Ectodermal cell (in vitro differentiated cells): ENCODE measurements around the gene ADGRF5.
"Not testable (repeated sequence)": the region's sequence is repeated elsewhere in the genome, so short reads cannot be mapped to it uniquely, and the experiment has no call there.

Source experiments
- H3K27ac ChIP-seq: 2 replicates; pipeline ENCODE4 v1.7.0; 2013; ENCODE audit warnings: mild to moderate bottlenecking, low read depth, low read length; ENCODE audit not compliant: insufficient read depth, poor library complexity, severe bottlenecking
- H3K27me3 ChIP-seq: 2 replicates; pipeline ENCODE4 v1.7.0; 2013; ENCODE audit warnings: mild to moderate bottlenecking, low read length; ENCODE audit not compliant: insufficient read depth, control insufficient read depth, poor library complexity, severe bottlenecking
- H3K36me3 ChIP-seq: one replicate; pipeline ENCODE4 v1.7.0; 2013; ENCODE audit warnings: low read length; ENCODE audit not compliant: control insufficient read depth, insufficient read depth
- H3K4me1 ChIP-seq: one replicate; pipeline ENCODE4 v1.7.0; 2013; ENCODE audit warnings: low read length; ENCODE audit not compliant: control insufficient read depth, insufficient read depth
- H3K4me3 ChIP-seq: 2 replicates; pipeline ENCODE4 v1.7.0; 2013; ENCODE audit warnings: low read depth, low read length, control low read depth; ENCODE audit not compliant: insufficient read depth
- H3K9me3 ChIP-seq: 2 replicates; pipeline ENCODE4 v1.7.0; 2013; ENCODE audit warnings: mild to moderate bottlenecking, low read length, moderate library complexity; ENCODE audit not compliant: control insufficient read depth
- WGBS, 2 experiments: methylation state at CpG; one replicate each; pipeline ENCODE4 v1.1.7; 2013; ENCODE audit warnings: missing lambda C conversion rate in 2 of 2; 5-methylcytosine and 5-hydroxymethylcytosine counted together

Gene ADGRF5

GRCh38 chr6:46865221-46865620, 56.5 kb downstream of the ADGRF5 start:
- 80 to 85% methylated on average over 2 of the region's 2 CpGs for WGBS, 2 experiments
- Histone ChIP-seq H3K9me3 (no peaks in the 10 kb centered on the region), H3K27ac (no peak overlapping the region), H3K36me3 (no peaks in the 10 kb centered on the region), H3K27me3 (no peaks in the 10 kb centered on the region), H3K4me1 (no peaks in the 10 kb centered on the region), H3K4me3 (no peak overlapping the region)

GRCh38 chr6:46863791-46864190, 57.9 kb downstream of the ADGRF5 start:
- Histone ChIP-seq H3K4me3 (no peak overlapping the region), H3K27me3 (no peaks in the 10 kb centered on the region), H3K36me3 (no peaks in the 10 kb centered on the region), H3K27ac (no peak overlapping the region), H3K9me3 (no peaks in the 10 kb centered on the region), H3K4me1 (no peaks in the 10 kb centered on the region)
- WGBS, 2 experiments = 96 to 98% methylated on average over 2 to 3 of the region's 3 CpGs

GRCh38 chr6:46862381-46862780, 59.4 kb downstream of the ADGRF5 start:
- no peaks in the 10 kb centered on the region for H3K4me1 ChIP-seq
- no peaks in the 10 kb centered on the region for H3K27me3 ChIP-seq
- H3K4me3 ChIP-seq = no peak overlapping the region
- 90 to 100% methylated on average over 2 of the region's 2 CpGs for WGBS, 2 experiments
- H3K27ac ChIP-seq = no peak overlapping the region
- H3K36me3 ChIP-seq = no peaks in the 10 kb centered on the region
- no peaks in the 10 kb centered on the region for H3K9me3 ChIP-seq

GRCh38 chr6:46855966-46856365, 65.8 kb downstream of the ADGRF5 start:
- not testable (repeated sequence) for H3K4me1 ChIP-seq, H3K27me3 ChIP-seq, H3K4me3 ChIP-seq, H3K36me3 ChIP-seq, H3K9me3 ChIP-seq, H3K27ac ChIP-seq
- WGBS, 2 experiments = 0% methylated on average over 1 of the region's 1 CpG; no CpG with 5 or more reads in 1 of the 2 experiments

GRCh38 chr6:46851576-46851975, 70.2 kb downstream of the ADGRF5 start:
- WGBS, 2 experiments = 88 to 91% methylated on average over 3 of the region's 4 CpGs
- not testable (repeated sequence) for H3K36me3 ChIP-seq, H3K9me3 ChIP-seq, H3K27ac ChIP-seq, H3K4me1 ChIP-seq, H3K4me3 ChIP-seq
- peaks cover 11% of the 10 kb centered on the region for H3K27me3 ChIP-seq

- Histone ChIP-seq H3K27me3 (peaks cover 11% of the 10 kb centered on the region), H3K9me3 (no peaks in the 10 kb centered on the region), H3K4me1 (peaks cover 10% of the 10 kb centered on the region), H3K36me3 (no peaks in the 10 kb centered on the region), H3K4me3 (no peak overlapping the region), H3K27ac (no peak overlapping the region)
- 95 to 99% methylated on average over 2 of the region's 2 CpGs for WGBS, 2 experiments
Measured at GRCh38 chr6:46850792-46851191, 70.9 kb downstream of the ADGRF5 start.

GRCh38 chr6:46849361-46849690, 72.4 kb downstream of the ADGRF5 start:
- Histone ChIP-seq H3K27me3 (peaks cover 11% of the 10 kb centered on the region), H3K9me3 (no peaks in the 10 kb centered on the region), H3K36me3 (no peaks in the 10 kb centered on the region), H3K27ac (no peak overlapping the region), H3K4me3 (no peak overlapping the region), H3K4me1 (peaks cover 10% of the 10 kb centered on the region)
- 77 to 88% methylated on average over 5 of the region's 5 CpGs for WGBS, 2 experiments

- Histone ChIP-seq H3K9me3 (no peaks in the 10 kb centered on the region), H3K36me3 (no peaks in the 10 kb centered on the region), H3K27me3 (peaks cover 11% of the 10 kb centered on the region), H3K4me1 (peaks cover 10% of the 10 kb centered on the region), H3K4me3 (no peak overlapping the region), H3K27ac (no peak overlapping the region)
- WGBS, 2 experiments = 6% methylated on average over 24 of the region's 25 CpGs
Measured at GRCh38 chr6:46848684-46849360, 72.9 kb downstream of the ADGRF5 start.

GRCh38 chr6:46845126-46845525, 76.6 kb downstream of the ADGRF5 start:
- Histone ChIP-seq H3K4me3 (no peak overlapping the region), H3K27me3 (peaks cover 11% of the 10 kb centered on the region), H3K9me3 (no peaks in the 10 kb centered on the region), H3K36me3 (no peaks in the 10 kb centered on the region), H3K27ac (no peak overlapping the region), H3K4me1 (peaks cover 10% of the 10 kb centered on the region)
- WGBS, 2 experiments = 89 to 95% methylated on average over 5 of the region's 5 CpGs

GRCh38 chr6:46842252-46842846, 79.4 kb downstream of the ADGRF5 start:
- WGBS, 2 experiments = 93 to 95% methylated on average over 5 to 6 of the region's 6 CpGs
- H3K4me3 ChIP-seq, H3K27ac ChIP-seq, H3K9me3 ChIP-seq, H3K36me3 ChIP-seq, H3K27me3 ChIP-seq, H3K4me1 ChIP-seq: not testable (repeated sequence)
